HG02588 (cell line): ENCODE results near the gene EDN3.

Experiments
- ATAC-seq: cut with Tn5 transposase; IDR thresholded peaks from one replicate; pipeline ENCODE4 v1.9.1; 2021; ENCODE audit warnings: mild to moderate bottlenecking, moderate library complexity; ENCODE audit not compliant: unreplicated experiment

The EDN3 gene

DNA sequence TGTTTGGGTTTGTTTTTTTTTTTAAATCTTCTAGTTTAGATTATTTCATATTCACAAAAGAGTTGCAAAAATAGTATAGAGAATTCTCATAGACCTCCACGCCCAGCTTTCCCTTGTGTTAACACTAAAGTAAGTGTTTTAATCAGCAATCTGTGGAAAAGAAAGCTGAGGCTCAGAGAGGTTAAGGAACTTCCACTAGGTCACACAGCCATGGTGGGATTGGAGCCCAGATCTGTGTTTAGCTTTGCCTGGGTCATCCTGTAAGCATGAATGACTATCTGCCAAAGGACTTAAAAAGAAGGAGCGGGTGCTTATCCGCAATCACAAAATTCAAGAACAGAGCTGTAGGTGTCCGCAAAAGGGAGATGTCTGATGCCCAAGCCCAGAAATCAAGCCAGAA is 60.5 kb downstream of the EDN3 start:
- no peak for ATAC-seq

DNA sequence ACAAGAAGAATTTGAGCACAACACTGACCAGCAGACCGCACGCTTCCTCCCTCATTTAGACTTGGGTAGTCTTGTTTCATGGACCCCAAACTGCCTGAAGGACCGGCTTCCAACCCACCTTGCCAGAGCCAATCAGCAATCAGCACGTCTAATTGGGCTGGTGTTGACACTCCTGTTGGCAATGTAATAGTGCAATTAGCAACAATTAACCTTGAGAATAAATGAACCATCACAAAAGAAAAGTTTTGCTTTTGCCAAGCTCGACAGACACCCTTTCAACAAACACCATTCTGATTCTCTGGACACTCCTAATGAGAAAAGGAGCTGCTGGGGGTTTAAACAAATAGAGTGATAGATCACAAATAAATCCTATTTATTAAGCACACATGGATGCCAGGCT is 61.0 kb downstream of the EDN3 start:
- no peak for ATAC-seq

DNA sequence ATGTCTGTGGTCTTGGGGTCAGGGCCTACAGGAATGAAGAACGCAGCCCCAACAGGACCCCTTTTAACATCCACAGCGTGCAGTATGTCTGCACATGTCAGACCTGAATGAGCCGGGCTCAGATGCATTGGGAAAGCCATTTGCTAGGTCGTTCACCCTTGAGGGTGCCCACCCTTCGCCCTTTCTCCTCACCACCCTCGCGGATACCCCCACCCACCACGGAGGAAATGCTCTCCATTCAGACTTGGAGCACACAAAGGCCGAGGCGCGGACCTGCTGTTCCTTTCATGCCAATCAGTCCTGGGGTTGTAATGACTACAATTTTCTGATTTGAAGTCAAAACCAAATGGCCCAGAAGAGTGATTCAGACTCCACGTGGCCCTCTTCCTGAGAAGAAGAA is 62.7 kb downstream of the EDN3 start:
- no peak for ATAC-seq

DNA sequence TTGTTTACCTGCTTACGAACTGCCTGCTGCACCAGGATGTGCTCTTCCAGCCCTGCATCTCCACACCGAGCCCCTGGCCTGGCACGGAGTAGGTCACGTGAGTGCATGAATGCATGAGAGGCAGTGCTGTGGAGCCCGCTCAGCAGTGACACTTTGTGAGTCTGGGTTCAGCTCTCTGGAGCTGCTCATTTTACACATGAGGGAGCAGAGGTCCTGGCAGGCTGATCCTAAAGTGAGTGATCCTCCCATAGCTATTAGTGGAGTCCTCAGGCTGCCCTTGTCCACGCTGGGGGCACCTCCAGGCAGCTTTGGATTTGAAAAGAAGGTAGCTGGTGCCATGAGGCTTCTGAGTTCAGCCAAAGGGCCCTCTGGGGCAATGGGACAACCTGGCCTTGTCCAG is 64.2 kb downstream of the EDN3 start:
- ATAC-seq, result no peak

DNA sequence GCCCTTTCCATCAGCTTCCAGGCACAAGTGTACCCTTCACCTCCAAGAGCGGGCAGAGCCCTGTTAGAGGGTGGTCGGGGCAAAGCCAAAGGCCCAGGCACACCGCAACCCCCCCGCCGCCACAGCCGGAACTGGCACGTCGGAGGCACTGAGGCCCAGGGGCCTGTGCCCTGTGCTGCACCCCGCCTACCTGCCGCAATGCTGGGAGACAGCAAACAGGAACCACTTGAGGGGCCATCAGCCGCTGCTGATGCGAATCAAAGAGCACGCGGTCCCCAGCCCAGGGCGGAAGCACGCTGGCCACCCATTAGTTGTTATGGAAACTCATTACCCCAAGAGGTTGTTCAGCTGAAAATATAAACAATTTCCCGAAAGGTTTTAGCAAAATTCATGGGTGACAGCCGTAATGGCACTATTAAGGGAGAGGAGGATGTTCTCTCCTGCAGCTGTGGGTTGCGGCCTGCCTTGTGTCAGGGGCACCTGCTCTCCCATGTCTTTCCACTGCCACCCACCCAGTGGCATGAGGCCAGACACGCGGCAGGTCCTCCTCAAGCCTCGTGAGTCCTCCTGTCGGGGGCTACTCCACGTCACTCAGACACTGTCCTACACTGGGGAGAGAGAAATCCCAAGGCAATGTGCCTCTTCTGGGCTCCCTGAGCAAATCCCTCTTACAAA is 65.3 kb downstream of the EDN3 start:
- ATAC-seq, result no peak

DNA sequence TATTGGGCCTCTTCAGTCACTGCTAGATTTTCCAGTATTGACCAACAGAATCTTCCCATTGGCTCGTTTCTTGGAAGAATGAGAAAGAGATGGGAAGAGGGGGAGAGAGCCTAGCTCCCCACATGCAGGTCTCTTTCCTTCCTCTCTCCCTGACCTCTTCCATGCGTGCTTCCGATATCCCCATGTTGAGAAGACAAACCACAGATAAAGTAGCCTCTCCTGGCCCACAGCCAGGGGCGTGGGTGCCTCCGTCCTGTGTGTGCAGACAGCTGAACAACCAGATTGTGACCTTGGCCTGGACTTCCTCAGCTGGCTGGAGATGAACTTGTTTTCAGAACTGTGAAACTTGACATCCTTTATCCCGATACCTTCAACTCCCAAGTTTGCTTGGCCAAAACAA is 71.0 kb downstream of the EDN3 start:
- no peak for ATAC-seq

DNA sequence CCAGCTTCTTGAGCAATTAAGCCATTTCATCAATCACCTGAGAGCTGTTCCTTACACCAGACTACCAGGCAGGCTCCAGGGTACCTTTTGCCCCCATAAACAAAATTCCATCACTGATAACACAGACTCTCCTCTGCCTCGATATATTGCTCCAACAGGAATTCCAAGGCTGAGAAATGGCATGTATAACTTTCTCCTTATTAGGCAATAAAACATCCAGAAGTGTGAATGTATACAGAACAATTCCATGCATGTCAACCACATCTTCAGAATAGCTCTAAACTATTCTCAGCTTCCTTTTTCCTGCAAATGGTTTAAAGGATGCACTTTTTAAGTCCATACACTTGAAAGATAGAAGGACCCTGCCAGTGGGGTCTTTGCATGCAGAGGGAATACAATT is 73.8 kb downstream of the EDN3 start:
- no peak for ATAC-seq

DNA sequence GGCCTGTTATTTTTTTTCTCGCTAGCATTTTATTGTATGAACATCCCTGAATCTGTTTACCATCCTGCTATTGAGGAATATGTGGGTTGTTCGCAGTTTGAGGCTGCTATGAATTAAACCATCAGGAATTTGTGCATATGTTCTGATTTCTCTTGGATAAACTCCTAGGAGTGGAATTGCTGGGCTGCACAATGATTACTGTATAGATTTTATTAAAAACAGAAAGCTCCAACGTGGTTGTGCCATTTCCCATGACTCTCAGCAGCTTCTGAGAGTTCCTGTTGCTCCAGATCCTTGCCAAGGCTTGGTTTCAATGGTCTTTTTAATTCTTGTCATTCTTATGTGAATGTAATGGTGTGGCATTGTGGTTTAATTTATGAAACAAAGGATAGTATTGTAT is 75.1 kb downstream of the EDN3 start:
- no peak for ATAC-seq
